CD4-positive, alpha-beta T cell (primary cell): ENCODE measurements around the gene PHKB. TPM values are rescaled to one million over a fixed set of nuclear protein-coding genes. Genes with fewer than 3 reads are reported as not detected.

ENCODE experiments used
- ATAC-seq: fragments of 200-7000 bp; cut with Tn5 transposase; one replicate; pipeline ENCODE4 v1.10.0; 2022; ENCODE audit warnings: mild to moderate bottlenecking; ENCODE audit not compliant: poor library complexity
- CTCF ChIA-PET: fragments of 350-600 bp; sonication (Branson Sonifier 250); formaldehyde crosslinking; loops from one replicate; lab custom pipeline; 2021; ENCODE audit warnings: antibody characterized with exemption, inconsistent platforms; lab: Charles Lee
- POLR2A ChIA-PET: fragments of 350-600 bp; sonication (Branson Sonifier 250); formaldehyde crosslinking; loops from one replicate; lab custom pipeline; 2021; ENCODE audit warnings: antibody characterized with exemption, inconsistent platforms; lab: Charles Lee
- DNase-seq, 14 experiments: peaks; one replicate each; pipeline ENCODE4 v3.0.0-alpha.2; 2013 to 2020; ENCODE audit warnings: mixed read lengths in 2 of 14
- H3K27ac ChIP-seq, 2 donors: one replicate each; pipeline versions ENCODE4 v1.5.1 to v1.7.0; 2013; ENCODE audit warnings: low read length in 2 of 2, low read depth in 1 of 2, mild to moderate bottlenecking in 1 of 2
- H3K27me3 ChIP-seq, 2 experiments: 1 replicate in 1 of 2; 2 replicates in 1 of 2; pipeline versions ENCODE4 v1.6.1 to v1.7.0; 2013; ENCODE audit warnings: low read length in 2 of 2, control low read depth in 1 of 2, mild to moderate bottlenecking in 1 of 2, moderate library complexity in 1 of 2; ENCODE audit not compliant: insufficient read depth in 2 of 2, control insufficient read depth in 1 of 2
- H3K36me3 ChIP-seq: one replicate; pipeline ENCODE4 v1.6.1; 2013; ENCODE audit warnings: low read length, control low read depth; ENCODE audit not compliant: insufficient read depth
- H3K4me1 ChIP-seq: one replicate; pipeline ENCODE4 v1.6.1; 2013; ENCODE audit warnings: low read length, control low read depth; ENCODE audit not compliant: insufficient read depth
- H3K4me3 ChIP-seq: one replicate; pipeline ENCODE4 v1.5.1; 2013; ENCODE audit warnings: mild to moderate bottlenecking, low read length, moderate library complexity
- H3K9me3 ChIP-seq, 2 experiments: 1 replicate in 1 of 2; 2 replicates in 1 of 2; pipeline versions ENCODE4 v1.6.1 to v1.7.0; 2013; ENCODE audit warnings: low read length in 2 of 2, mild to moderate bottlenecking in 2 of 2, control low read depth in 1 of 2, moderate library complexity in 1 of 2; ENCODE audit not compliant: control insufficient read depth in 1 of 2, insufficient read depth in 1 of 2
- H3K27ac Mint-ChIP-seq: one replicate; pipeline ENCODE4 v1.8.0; 2020; ENCODE audit warnings: mixed read lengths
- H3K27me3 Mint-ChIP-seq: one replicate; pipeline ENCODE4 v1.8.0; 2021; ENCODE audit warnings: mixed read lengths
- H3K36me3 Mint-ChIP-seq: one replicate; pipeline ENCODE4 v1.8.0; 2021; ENCODE audit warnings: low read depth, mixed read lengths
- H3K4me1 Mint-ChIP-seq: one replicate; pipeline ENCODE4 v1.8.0; 2021; ENCODE audit warnings: low read depth, mixed read lengths
- H3K4me3 Mint-ChIP-seq: one replicate; pipeline ENCODE4 v1.8.0; 2020; ENCODE audit warnings: mild to moderate bottlenecking, mixed read lengths
- H3K9me3 Mint-ChIP-seq: one replicate; pipeline ENCODE4 v1.8.0; 2020; ENCODE audit warnings: mixed read lengths
- CTCF ChIP-seq: fragments of 200-600 bp; IDR thresholded peaks from one replicate; pipeline ENCODE4 v1.8.0; 2022; ENCODE audit warnings: antibody characterized with exemption, mild to moderate bottlenecking
- intact Hi-C, 2 experiments: fragments of 100-400 bp; cut with DNase I in 1 of 2; cut with micrococcal nuclease in 1 of 2; formaldehyde crosslinking; loops; one replicate each; pipeline versions ENCODE4 v1.15.1 to v1.9.0; 2023 to 2025; cut with DNase I, micrococcal nuclease
- total RNA-seq, 174 experiments: library from RNA in 2 of 174; stranded (reverse) in 2 of 174; gene quantifications; one replicate each; pipeline ENCODE4 v1.2.3 and lab custom pipeline; 2021 to 2026

The PHKB gene
- total RNA-seq, 2 experiments from 2014 or later, result 28.8 to 31.3 TPM

- no peaks in the 10 kb centered on the region for H3K4me1 ChIP-seq
- H3K36me3 ChIP-seq, result peaks cover 4% of the 10 kb centered on the region
- H3K27ac ChIP-seq, result no peak overlapping the region
- Mint-ChIP-seq H3K4me1 (no peaks in the 10 kb centered on the region), H3K27me3 (no peaks in the 10 kb centered on the region), H3K9me3 (peaks cover 2% of the 10 kb centered on the region), H3K36me3 (peaks cover 40% of the 10 kb centered on the region), H3K27ac (no peak overlapping the region), H3K4me3 (no peak overlapping the region)
- H3K27me3 ChIP-seq, result no peaks in the 10 kb centered on the region
- CTCF ChIA-PET, result no interaction called here
- H3K9me3 ChIP-seq, result peaks cover 0 to 5% of the 10 kb centered on the region in 2 experiments
- ATAC-seq, result no peak
- POLR2A ChIA-PET, result no interaction called here
- TF ChIP-seq CTCF, result no peak
- intact Hi-C loops, result no loop called here
- H3K4me3 ChIP-seq, result no peak overlapping the region
- DNase-seq, result no peak
These were observed 164.0 kb downstream of the PHKB start for GRCh38 chr16:47625115-47625567.

GRCh38 chr16:47626246-47626645 is 165.1 kb downstream of the PHKB start:
- intact Hi-C loops, result no loop called here
- H3K36me3 Mint-ChIP-seq, result peaks cover 43% of the 10 kb centered on the region
- Histone ChIP-seq H3K4me1 (no peaks in the 10 kb centered on the region), H3K27ac (no peak overlapping the region), H3K27me3 (no peaks in the 10 kb centered on the region), H3K9me3 (peaks cover 0 to 5% of the 10 kb centered on the region in 2 experiments), H3K36me3 (peaks cover 4% of the 10 kb centered on the region), H3K4me3 (no peak overlapping the region)
- H3K4me1 Mint-ChIP-seq, result no peaks in the 10 kb centered on the region
- ATAC-seq (no peak), DNase-seq (no peak)
- peaks cover 2% of the 10 kb centered on the region for H3K9me3 Mint-ChIP-seq
- no peak for TF ChIP-seq CTCF
- no peaks in the 10 kb centered on the region for H3K27me3 Mint-ChIP-seq
- no peak overlapping the region for H3K4me3 Mint-ChIP-seq
- no peak overlapping the region for H3K27ac Mint-ChIP-seq
- ChIA-PET CTCF (no interaction called here), POLR2A (no interaction called here)

GRCh38 chr16:47627085-47627639 is 166.0 kb downstream of the PHKB start:
- peaks cover 53% of the 10 kb centered on the region for H3K36me3 Mint-ChIP-seq
- H3K4me3 ChIP-seq, result no peak overlapping the region
- H3K27ac ChIP-seq, result no peak overlapping the region
- H3K27me3 ChIP-seq, result no peaks in the 10 kb centered on the region
- no peak for ATAC-seq
- ChIA-PET POLR2A (no interaction called here), CTCF (no interaction called here)
- H3K27ac Mint-ChIP-seq, result no peak overlapping the region
- no peaks in the 10 kb centered on the region for H3K4me1 ChIP-seq
- peaks cover 2% of the 10 kb centered on the region for H3K9me3 Mint-ChIP-seq
- no peak overlapping the region for H3K4me3 Mint-ChIP-seq
- H3K4me1 Mint-ChIP-seq, result no peaks in the 10 kb centered on the region
- DNase-seq, result no peak
- H3K36me3 ChIP-seq, result peaks cover 4% of the 10 kb centered on the region
- peaks cover 0 to 5% of the 10 kb centered on the region in 2 experiments for H3K9me3 ChIP-seq
- no peaks in the 10 kb centered on the region for H3K27me3 Mint-ChIP-seq
- intact Hi-C loops, result no loop called here
- TF ChIP-seq CTCF, result no peak
